Vagina (tissue), 2 donors: ENCODE results near the gene ANKRD11.

Source experiments
- POLR2AphosphoS5 ChIP-seq, 2 donors: sonication (generic); formaldehyde crosslinking; IDR thresholded peaks; one replicate each; pipeline ENCODE4 v1.9.0; 2017; ENCODE audit warnings: antibody characterized with exemption in 2 of 2, mild to moderate bottlenecking in 2 of 2, low read depth in 1 of 2; ENCODE audit not compliant: insufficient read depth in 1 of 2
- TF ChIP-seq, protein P1 (sequence below), 3 experiments: fragments of 450-650 bp in 2 of 3; fragments of 200-600 bp in 1 of 3; sonication (generic) in 1 of 3; IDR thresholded peaks; one replicate each; pipeline ENCODE4 v1.5.1; 2017 to 2019; ENCODE audit warnings: antibody characterized with exemption in 3 of 3, mild to moderate bottlenecking in 2 of 3, moderate library complexity in 2 of 3

DNA sequence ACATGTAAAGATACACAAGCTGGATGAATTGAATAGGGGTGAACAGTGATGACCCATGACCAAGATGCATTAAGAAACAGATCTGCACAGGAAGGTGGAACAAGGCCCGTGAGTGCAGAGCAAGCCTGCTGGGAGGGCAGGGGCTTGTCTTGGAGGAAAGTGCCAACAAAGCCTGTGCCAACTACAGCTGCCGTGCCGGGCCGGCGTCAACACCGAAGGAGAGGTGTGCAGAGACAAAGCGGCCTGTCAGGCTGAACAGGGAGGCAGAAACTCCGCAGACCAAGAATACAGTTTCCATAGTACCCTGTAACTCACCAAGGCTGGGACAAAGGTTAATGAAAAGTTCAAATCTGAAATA, 46.7 kb downstream of the ANKRD11 start:
- TF ChIP-seq, protein P1, sequence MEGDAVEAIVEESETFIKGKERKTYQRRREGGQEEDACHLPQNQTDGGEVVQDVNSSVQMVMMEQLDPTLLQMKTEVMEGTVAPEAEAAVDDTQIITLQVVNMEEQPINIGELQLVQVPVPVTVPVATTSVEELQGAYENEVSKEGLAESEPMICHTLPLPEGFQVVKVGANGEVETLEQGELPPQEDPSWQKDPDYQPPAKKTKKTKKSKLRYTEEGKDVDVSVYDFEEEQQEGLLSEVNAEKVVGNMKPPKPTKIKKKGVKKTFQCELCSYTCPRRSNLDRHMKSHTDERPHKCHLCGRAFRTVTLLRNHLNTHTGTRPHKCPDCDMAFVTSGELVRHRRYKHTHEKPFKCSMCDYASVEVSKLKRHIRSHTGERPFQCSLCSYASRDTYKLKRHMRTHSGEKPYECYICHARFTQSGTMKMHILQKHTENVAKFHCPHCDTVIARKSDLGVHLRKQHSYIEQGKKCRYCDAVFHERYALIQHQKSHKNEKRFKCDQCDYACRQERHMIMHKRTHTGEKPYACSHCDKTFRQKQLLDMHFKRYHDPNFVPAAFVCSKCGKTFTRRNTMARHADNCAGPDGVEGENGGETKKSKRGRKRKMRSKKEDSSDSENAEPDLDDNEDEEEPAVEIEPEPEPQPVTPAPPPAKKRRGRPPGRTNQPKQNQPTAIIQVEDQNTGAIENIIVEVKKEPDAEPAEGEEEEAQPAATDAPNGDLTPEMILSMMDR (IDR thresholded peaks at IDR 0.05), result no peak
- no peak for TF ChIP-seq POLR2AphosphoS5 (IDR thresholded peaks at IDR 0.05; ENCODE audit: insufficient read depth in 1 of 2, low read depth in 1 of 2)
